ENCODE measurements around the gene SLC4A8. TPM values are rescaled to one million over a fixed set of nuclear protein-coding genes. Genes with fewer than 3 reads are reported as not detected.

The SLC4A8 gene
- total RNA-seq, 1 experiment from 2014 or later: 26.3 TPM

DNA sequence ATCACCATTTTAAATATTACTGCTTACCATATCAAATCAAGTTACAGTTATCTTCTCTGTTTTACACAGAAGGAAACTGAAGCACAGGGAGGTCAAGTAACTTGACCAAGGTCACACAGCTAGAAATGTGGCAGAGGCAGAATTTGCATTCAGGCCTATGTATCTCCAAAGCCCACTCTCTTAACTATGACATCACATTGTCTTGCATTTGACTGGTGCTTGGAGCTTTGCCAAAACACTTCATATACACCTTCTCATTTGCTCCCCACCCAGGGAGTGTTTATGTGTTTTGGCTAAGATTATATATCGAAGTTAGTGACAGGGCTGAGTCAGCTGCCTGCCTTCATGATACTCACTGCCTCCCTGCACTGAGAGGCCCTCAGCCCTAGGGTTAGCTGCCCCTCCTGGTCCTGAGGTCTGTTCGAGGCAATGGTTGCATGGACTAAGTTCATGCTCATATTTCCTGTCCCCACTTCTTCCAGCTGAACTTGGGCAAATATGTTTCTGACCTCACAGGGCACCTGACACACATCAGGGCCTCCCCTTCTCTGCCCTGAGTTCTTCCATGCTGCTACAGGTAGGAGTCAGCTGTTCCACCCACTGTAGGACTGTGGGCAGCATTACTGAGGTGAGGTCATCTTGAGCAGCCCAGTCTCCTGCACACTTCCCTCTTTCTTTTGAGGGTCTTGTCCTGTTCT, 35.2 kb upstream of the SLC4A8 start:
- no peak overlapping the region for H2BK120ac ChIP-seq (ENCODE audit: low read depth, low read length, poor library complexity, severe bottlenecking)
- no peaks in the 10 kb centered on the region for H4K20me1 ChIP-seq (ENCODE audit: control insufficient read depth, insufficient read depth, insufficient read length)
- H2AFZ ChIP-seq (ENCODE audit: low read length): no peak overlapping the region
- no peak overlapping the region for H3K9ac ChIP-seq (ENCODE audit: extremely low read depth, insufficient read length, low read length)
- peaks cover 10% of the 10 kb centered on the region for H3K23me2 ChIP-seq (ENCODE audit: insufficient read length, low read depth, low read length, poor library complexity, severe bottlenecking)
- no peak for DNase-seq
- H3K79me2 ChIP-seq (ENCODE audit: insufficient read depth, low read length): no peaks in the 10 kb centered on the region
- no peak overlapping the region for H3K4me2 ChIP-seq (ENCODE audit: insufficient read depth, insufficient read length, low read length)
- H3K4me1 ChIP-seq (ENCODE audit: insufficient read depth, low read length): peaks cover 8% of the 10 kb centered on the region; the same call in 1 of the 2 replicates
- TF ChIP-seq, protein P1, sequence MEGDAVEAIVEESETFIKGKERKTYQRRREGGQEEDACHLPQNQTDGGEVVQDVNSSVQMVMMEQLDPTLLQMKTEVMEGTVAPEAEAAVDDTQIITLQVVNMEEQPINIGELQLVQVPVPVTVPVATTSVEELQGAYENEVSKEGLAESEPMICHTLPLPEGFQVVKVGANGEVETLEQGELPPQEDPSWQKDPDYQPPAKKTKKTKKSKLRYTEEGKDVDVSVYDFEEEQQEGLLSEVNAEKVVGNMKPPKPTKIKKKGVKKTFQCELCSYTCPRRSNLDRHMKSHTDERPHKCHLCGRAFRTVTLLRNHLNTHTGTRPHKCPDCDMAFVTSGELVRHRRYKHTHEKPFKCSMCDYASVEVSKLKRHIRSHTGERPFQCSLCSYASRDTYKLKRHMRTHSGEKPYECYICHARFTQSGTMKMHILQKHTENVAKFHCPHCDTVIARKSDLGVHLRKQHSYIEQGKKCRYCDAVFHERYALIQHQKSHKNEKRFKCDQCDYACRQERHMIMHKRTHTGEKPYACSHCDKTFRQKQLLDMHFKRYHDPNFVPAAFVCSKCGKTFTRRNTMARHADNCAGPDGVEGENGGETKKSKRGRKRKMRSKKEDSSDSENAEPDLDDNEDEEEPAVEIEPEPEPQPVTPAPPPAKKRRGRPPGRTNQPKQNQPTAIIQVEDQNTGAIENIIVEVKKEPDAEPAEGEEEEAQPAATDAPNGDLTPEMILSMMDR (conservative IDR thresholded peaks at IDR 0.05): no peak
- no peak overlapping the region for H3K56ac ChIP-seq (ENCODE audit: insufficient read length, low read depth, low read length)
- H2BK12ac ChIP-seq (ENCODE audit: insufficient read length, low read depth, low read length): no peak overlapping the region
- H4K91ac ChIP-seq (ENCODE audit: insufficient read length, low read depth, low read length): no peak overlapping the region
- no peaks in the 10 kb centered on the region for H3K9me3 ChIP-seq (ENCODE audit: control insufficient read depth, low read depth, low read length)
- no peak overlapping the region for H3K4ac ChIP-seq (ENCODE audit: low read depth, low read length)
- no peak overlapping the region for H3K18ac ChIP-seq (ENCODE audit: insufficient read length, low read depth, low read length)
- no peak overlapping the region for H3T11ph ChIP-seq (ENCODE audit: low read length)
- H3K36me3 Mint-ChIP-seq (ENCODE audit: insufficient read depth in 1 of 3, low read depth in 3 of 3): peaks cover 3 to 14% (median 9%) of the 10 kb centered on the region in 3 experiments; a peak in 6 of 7 replicates
- H4K5ac ChIP-seq (ENCODE audit: insufficient read length, low read depth, low read length): no peak overlapping the region
- H2AK5ac ChIP-seq (ENCODE audit: insufficient read length, low read length): no peak overlapping the region
- no peak overlapping the region for H3K27ac ChIP-seq (ENCODE audit: insufficient read length, low read depth, low read length)
- H2BK20ac ChIP-seq (ENCODE audit: low read depth, low read length, poor library complexity, severe bottlenecking): no peak overlapping the region
- H3K23ac ChIP-seq (ENCODE audit: insufficient read length, low read depth, low read length): no peak overlapping the region
- H2BK15ac ChIP-seq (ENCODE audit: low read depth, low read length): no peak overlapping the region
- no peak overlapping the region; a peak in 1 of 5 replicates for H3K4me3 Mint-ChIP-seq
- no peak overlapping the region for H2BK5ac ChIP-seq (ENCODE audit: insufficient read length, low read length)
- H3K9me3 Mint-ChIP-seq: no peaks in the 10 kb centered on the region
- H3K27me3 Mint-ChIP-seq (ENCODE audit: low read depth): no peaks in the 10 kb centered on the region; the same call in 1 of the 2 replicates
- no peak overlapping the region for H4K8ac ChIP-seq (replicated peaks; ENCODE audit: insufficient read length, low read depth, low read length)
- H3K27ac Mint-ChIP-seq: no peak overlapping the region; a peak in 1 of 7 replicates
- no peaks in the 10 kb centered on the region for H3K79me1 ChIP-seq (ENCODE audit: insufficient read depth, low read depth, low read length, poor library complexity, severe bottlenecking)
- H3K27me3 ChIP-seq (ENCODE audit: insufficient read depth, low read length): no peaks in the 10 kb centered on the region
- WGBS (ENCODE audit: extremely low coverage, insufficient read length, low lambda C conversion rate): no CpG with 5 or more reads among the region's 2 CpGs
- peaks cover 45 to 47% of the 10 kb centered on the region in 2 experiments for H3K4me1 Mint-ChIP-seq
- no peak overlapping the region for H3K14ac ChIP-seq (ENCODE audit: insufficient read depth, low read length)

Measured in H9 (cell line).